ENCODE data around the gene RGS3.
"Not testable (repeated sequence)": the region's sequence is repeated elsewhere in the genome, so short reads cannot be mapped to it uniquely, and the experiment has no call there.

The RGS3 gene

DNA sequence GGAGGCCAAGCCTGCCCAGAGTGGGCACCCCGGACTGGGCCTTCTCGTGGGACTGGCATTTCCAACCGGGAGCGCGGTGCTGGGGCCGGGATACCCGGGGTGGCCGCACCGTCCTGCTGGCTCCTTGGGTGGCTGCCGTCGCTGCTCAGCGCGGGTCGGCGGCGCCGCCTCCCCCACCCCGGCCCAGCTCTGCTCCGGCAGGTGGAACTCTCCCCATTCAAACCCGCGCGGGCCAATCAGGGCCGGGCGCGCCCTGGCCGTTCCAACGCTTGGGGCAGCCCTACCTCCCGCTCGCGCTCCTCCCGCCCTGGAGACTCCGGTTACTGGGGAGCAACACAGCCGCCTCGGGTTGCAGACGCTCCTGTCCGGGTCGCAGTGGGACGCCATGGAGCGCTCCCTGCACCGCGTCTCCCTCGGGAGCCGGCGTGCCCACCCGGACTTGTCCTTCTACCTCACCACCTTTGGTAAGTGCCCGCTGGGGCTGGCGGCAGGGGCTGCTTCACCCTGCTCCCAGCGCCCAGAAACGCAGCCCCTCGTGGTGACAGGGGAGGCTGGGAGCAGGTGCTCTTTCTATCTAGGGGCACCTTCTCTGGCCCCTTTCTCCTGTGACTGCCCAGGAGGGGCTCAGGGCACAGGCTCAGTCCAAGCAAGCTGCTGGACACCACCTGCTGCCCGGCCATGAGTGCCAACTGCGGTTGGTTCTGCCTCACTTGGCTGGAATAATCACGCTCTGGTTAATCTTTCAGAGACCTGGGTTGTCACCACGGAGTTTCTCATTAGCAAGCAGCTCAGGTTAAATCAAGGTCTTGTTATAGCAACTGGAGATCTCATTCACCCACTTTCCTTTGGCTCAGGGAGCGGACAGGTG lies at the start of gene RGS3:
Gene RGS3 (plus strand): TSS at position 310 of the 868 bp plus-strand sequence. CDS start 76 bp downstream, at position 386.
- no peak for FAIRE-seq

DNA sequence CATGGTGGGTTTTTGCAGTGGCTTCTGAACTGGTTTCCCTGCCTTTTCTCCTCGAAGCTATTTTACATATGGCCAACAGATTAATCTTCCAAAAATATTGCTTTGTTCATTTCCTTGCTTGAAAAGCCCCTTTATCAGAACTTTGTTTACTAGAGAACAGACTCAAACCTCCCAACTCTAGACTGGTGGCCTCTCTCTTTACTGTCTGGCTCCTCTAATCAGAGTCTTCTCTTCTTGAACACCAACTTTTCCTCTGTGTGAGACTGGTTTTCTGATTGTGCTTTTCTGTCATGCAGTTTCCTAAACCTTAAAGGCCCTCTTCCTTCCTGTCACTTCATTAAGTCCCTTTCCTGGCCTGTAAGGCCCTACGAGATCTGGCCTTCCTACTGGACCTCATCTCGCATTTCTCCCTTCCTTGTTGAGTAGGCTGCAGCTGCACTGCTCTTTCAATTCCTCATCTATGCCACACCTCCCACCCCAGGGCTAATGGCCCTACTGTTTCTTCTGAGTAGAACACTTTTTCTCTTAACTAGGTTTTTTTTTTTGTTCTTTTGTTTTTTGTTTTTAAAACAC lies 47.3 kb upstream of the RGS3 start:
- no peak for FAIRE-seq

DNA sequence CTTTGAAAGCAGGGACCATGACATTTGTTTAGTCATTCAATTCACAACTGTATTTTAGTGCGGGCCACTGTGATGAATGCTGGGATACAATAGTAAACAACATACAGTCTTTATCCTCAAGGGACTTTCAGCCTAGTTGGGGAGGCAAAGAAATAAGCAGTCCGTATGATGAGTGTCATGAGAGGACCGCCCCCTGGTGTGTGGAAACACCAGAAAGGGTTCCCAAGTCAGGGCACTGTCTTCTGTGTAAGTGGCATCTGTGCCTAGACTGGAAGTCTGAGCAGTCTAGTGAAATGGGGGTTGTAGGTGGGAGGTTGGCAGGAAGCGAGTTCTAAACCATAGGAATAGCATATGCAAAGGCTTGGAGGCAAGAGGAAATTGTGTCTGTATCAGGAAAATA lies 46.2 kb upstream of the RGS3 start:
- no peak for FAIRE-seq

DNA sequence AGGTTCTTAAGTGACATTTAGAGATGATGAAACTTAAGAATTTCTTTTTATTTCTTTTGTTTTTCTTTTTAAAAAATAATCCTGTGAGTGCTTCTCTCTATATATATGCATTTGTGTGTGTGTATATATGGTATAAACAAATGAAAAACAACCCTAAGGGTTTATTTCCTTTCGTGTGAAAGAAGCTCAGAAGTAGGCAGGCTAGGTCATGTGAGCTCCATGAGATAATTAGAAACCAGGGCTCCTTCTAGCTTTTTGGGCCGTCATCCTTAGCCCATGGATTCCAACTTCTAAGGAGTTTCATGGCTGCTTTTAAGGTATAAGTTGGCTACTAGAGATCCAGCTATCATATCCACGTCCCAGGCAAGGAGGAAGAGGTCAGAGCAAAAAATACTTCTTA lies 41.8 kb upstream of the RGS3 start:
- no peak for FAIRE-seq

DNA sequence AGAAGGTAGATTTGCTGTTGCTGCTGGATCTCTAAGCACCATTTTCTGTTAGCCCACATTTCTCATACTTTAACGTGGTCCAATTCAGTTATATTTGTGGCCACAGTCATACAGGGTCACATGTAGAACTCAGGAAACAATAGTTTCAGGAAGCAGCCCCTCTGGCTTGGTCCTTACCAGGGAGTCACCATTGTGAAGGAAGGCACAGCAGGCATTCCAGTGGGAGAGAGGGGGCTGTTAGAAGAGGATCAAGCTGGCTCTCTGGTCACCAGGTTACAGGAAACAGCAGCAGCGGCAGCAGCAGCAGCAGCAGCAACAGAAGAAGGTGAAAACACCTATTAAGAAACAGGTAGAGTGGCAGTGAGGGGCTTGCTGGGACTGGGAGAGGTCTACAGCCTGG lies 38.5 kb upstream of the RGS3 start:
- FAIRE-seq: no peak

DNA sequence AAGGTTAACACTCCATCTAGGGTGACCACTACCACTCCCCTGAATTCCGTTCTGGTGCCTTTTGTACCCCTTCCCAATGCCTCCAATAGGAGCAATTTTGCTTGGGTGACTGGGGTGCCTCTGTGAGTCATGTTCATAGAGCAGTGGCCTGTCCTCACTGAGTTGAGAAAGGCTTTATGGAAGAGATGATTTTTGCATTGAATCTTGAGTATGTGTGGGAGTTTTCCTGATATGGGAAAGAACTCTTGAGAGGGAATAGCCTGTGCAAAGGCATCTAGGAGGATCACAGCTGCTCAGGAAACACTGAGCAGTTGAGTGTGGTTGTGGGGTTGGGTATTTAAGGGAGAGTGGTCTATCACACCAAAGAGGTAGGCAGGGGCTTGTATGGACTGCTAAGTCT lies 36.8 kb upstream of the RGS3 start:
- FAIRE-seq: no peak

DNA sequence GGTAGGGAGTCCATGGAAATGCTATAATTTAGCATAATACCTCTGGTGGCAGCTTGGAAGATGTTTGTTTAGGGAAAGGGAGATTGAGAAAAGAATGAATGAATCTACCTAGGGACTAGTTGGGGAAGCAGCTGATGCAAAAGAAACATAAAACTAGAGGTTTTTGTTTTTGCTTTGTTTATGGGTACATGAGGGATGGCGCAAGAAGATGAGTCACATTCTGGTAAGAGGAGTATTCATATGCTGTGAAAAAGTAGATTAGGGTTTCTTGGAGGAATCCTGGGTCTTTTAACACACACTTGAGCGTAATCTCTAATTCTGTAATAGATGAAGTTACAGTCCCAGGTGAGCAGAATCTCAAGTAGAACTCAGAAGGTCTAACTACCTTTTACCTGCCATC lies 35.9 kb upstream of the RGS3 start:
- FAIRE-seq: no peak

DNA sequence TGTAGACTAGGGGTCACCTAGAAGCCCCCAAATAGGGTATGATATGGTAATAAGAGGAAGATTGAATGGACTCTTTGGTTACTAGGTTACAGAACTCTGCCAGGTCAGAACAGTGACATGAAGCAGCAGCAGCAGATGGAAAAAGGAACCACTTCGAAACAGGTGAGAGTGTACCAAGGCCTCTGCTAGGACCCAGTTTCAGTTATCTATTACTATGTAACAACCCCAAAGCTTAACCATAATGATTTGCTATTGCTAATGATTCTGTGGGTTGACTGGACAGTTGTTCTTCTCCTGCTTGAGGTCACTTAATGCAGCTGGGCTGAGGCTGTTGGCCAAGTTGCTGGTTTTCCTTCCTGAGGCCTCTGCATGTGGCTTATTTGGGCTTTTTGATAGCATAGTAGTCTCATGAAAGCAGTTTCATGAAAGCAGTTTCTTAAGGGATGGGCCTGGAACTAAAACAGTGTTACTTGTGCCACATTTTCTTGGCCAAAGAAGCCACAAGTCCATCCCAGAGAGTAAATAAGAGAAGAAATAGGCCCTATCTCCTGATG lies 35.4 kb upstream of the RGS3 start:
- no peak for FAIRE-seq

DNA sequence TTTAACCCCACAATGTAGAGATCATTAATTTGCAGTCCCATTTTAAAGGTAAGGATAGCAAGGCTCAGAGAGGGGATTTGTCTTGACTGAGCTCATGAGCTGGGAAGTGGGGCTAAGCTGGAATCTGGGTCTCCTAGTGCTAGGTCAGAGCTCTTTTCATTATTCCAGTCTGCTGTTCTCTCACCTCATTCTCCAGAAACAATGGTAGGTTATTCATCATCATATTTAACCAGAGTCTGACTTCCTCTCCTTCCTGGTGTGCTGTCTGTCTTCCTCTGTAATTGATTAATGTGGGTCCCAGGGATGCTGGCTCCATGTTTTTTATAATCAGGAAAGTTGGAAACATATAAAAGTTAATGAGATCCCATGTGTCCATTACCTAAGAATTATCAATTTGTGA lies 32.3 kb upstream of the RGS3 start:
- FAIRE-seq: no peak

DNA sequence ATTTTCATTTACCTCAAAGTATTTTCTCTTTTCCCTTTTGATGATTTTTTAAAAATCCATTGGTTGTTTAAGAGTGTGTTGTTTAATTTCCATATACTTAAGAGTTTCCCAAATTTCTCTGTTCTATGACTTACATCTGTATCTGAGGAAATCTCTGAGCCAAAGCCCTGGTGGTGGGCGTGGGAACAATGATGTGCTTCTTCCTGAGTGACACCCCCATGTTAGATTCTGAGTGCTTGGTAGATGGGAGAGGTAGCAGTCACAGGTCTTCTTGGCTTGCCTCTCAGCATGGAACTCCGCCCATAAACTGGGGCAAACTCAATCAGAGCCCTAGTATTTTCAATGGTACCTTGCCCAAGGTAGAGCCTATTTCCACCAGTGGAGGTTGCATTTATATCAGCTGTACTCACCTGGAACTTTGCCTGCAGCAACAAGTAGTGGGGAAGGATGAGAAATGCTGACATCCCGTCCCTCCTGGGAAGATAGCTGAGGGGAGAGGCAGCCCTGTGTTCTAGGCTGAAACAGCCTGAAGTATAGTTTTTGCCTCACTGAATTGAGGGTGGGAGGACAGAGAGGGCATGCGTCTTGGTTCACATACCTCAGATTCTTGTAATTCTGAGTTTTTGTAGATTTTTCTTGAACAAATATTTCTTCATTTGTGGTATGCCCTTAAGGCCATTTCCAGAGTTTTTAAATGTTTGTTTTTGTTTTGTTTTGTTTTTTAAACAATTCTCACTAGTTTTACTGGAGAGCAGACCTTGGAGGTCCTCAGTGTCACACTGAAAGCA lies 26.6 kb upstream of the RGS3 start:
- no peak for FAIRE-seq

DNA sequence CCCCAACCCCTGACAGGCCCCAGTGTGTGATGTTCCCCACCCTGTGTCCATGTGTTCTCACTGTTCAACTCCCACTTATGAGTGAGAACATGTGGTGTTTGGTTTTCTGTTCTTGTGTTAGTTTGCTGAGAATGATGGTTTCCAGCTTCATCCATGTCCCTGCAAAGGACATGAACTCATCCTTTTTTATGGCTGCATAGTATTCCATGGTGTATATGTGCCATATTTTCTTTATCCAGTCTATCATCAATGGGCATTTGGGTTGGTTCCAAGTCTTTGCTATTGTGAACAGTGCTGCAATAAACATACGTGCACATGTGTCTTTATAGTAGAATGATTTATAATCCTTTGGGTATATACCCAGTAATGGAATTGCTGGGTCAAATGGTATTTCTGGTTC lies 25.8 kb upstream of the RGS3 start:
- FAIRE-seq: not testable (repeated sequence)

DNA sequence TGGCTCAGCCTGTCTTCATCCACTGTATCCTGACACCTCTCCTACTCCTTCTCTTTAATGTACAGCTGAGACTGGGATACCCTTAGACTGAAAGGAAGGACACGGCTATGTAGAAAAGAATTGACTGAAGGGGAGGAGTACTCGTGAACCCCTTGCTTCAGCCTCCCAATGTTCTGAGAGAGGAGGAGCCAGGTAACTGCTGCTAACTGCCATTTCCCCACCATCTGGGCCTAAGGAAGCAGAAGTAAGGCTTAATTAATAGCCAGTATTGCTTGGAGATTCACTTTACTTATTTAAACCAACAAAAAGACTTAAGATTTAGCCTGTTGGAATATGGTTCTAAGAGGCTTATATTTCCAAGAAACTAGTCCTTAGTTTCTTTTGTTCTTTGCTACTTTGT lies 18.8 kb upstream of the RGS3 start:
- no peak for FAIRE-seq

DNA sequence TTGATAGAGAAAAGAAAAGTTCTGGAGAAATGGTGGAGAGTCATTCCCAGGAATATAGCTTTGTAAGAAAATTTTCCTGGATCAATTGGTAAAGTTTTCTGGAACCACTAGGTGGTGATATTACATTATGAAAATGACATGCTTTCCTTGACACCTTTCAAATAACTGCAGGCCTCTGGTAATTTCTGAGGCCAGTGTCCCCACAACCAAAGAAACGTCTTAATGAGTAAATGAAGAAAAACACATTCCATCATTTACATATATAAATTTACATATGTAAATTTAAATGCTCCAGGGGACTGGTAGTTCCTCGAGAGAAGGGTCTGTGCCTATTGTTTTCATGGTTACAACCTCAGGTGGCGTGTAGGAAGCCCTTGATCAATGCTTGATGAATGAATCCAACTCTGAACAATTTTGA lies 17.2 kb upstream of the RGS3 start:
- peak; percentile 96 for FAIRE-seq

DNA sequence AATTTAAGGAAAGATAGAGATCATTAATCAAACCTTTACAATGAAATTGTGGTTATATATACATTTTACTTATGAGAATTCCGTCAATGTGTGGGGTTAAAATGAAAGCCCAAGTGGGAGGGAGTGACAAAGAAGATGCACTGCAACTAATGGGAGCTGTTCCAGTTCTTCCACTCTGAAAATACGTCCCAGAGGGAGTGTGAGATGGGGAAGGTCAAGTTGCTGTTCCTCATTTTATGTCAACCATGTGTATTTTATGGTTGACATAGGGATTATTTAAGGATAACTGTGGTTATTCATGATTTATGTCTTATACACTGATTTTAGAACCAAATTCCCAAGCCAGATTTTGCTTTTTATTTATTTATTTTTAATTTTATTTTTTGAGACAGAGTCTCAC lies 14.2 kb upstream of the RGS3 start:
- FAIRE-seq: no peak

DNA sequence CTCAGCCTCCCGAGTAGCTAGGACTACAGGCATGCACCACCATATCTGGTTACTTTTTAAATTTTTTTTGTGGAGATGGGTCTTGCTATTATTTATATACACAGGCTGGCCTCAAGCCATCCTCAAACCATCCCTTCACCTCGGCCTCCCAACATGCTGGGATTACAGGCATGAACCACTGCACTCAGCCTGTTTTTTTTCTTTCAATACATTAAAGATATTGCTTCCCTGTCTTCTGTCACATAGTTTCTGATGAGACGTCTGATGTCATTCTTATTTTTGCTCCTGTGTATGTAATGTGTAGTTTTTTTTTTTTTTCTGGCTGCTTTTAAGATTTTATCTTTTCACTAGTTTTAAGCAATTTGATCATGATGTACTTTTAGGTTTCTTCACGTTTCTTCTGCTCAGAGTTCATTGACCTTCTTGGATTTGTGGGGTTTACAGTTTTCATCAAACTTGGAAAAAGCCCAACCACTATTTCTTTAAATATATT lies 11.4 kb upstream of the RGS3 start:
- no peak for FAIRE-seq

DNA sequence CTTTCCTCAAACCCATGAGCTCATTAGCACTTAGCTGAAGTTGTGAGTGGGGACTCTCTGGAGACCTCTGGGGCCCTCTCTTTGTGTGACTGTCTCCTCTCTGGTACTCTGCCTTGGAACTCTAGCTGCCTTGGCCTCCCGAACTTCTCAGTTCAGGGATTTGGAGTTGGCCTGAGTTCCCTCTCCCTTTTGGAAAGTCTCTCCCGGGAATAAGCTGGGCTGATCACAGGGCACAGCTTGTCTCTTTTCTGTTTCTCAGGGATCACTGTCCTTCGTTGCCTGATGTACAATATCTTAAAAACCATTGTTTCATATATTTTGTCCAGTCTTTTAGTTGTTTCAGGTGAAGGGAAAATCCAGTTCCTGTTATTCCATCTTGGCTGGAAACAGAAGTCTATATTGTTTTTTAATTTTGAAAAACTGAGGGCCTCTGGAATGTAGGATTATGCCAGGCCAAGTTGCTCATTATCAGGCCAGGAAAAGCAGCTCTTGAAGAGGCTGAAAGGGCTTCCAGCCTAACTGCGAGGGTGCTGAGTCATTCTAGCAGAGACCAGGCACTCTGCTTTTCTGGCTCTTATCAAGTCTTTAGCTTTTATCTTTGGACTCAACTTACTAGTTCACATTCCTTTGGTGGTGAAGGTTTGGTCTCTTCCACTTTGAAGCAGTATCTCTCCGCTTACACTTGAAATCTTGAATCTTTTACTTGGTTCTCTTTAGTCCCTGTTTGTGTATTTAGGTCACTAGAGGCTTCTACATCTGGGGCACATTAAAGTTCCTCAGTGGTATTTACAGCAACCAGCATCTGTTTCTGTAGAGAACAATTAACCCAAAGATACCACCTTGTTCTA lies 8.4 kb upstream of the RGS3 start:
- FAIRE-seq: no peak

DNA sequence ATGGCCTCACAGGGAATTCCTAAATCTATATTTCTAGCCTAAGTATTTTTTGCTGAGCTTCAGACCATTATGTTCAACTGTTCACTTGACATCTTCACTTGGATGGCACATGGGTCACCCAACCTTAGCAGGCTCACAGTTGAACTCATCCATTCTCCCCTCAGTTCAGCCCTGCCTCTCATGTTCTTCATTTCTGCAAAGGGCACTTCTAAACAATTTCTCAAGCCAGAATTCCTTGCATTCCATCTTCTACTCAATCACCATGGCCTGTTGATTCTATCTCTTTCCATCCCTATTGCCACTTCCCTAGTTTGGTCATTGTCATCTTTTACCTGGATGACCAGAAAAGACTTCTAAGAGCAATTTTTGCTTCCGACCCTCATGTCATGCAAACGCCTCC lies 7.3 kb upstream of the RGS3 start:
- no peak for FAIRE-seq

DNA sequence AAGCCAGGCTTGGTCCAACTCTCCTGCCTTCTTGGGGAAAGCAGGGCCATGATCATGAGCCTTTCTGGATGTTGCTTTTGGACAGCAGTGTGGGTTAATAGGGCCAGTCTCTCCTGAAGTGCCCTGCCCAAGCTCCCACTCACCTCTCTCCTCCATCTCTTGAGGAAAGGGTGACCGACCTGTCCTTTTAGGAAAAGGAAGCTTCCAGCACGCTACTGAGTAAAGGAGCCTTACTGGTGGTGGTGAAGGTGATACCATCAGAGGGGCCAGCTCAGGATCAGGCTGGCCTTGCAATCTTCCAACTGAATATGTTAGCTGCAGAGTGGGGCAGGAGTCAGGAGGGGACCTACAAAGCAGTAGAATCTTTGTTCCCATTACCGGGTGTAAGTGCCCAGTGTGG lies 2.2 kb upstream of the RGS3 start:
- no peak for FAIRE-seq

DNA sequence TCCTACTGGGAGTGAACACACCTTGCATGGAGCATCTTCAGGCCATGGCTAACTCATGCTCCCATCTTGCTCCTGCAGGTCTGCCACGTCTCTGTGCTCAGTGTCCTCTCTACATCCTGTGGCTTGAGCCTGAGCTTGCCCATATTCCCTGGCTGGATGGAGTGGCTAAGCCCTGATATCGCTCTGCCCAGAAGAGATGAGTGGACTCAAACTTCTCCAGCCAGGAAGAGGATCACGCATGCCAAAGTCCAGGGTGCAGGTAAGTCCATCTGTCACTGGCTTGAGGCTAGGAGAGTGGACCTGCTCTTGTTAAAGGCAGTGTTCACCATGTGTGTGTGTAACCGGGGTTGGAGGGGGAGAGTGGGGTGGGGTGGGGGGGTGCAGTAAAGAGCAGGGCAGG lies 1.6 kb upstream of the RGS3 start:
- no peak for FAIRE-seq

DNA sequence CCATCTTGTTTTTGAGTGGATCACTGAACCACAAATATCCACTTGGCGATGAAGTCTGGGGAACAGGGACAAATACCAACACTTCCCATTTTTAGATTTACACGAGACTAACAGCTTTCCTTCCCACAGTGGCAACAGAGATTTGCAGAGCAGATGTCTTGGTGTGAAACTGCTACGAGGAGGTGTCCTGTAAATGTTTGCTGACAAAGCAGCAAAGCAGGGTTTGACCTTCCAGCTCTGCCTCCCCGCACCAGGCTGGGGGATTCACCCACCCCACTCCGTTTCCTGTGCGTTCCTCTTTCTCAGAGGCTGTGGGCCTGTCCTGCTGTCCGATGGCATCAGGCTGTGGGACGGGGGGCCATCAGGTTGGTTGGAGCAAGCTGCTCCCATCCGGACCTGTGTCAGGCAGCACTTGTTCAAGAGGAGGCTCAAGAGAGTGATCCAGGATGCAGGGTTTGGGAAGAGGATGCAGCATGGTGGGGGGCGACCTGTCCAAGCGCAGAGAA lies 693 bp upstream of the RGS3 start:
- no peak for FAIRE-seq

DNA sequence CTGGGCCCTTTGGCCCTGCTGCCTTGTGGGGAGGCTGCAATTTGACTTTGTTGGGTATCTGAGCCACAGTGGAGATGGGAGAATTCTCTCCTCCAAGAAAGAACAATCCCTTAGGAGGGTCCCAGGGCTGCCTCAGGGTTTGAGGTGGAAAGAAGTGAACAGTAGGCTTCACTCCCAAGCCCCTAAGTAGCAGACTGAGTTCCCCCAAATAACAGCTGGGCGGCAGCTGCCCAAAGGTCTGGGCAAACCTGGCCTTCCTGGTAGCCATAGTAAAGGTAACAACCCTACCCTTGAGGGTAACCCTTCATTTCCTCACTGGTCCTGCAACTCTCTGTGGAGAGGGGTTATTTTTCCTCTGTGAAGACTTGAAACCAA lies 746 bp downstream of the RGS3 start:
- FAIRE-seq: no peak

DNA sequence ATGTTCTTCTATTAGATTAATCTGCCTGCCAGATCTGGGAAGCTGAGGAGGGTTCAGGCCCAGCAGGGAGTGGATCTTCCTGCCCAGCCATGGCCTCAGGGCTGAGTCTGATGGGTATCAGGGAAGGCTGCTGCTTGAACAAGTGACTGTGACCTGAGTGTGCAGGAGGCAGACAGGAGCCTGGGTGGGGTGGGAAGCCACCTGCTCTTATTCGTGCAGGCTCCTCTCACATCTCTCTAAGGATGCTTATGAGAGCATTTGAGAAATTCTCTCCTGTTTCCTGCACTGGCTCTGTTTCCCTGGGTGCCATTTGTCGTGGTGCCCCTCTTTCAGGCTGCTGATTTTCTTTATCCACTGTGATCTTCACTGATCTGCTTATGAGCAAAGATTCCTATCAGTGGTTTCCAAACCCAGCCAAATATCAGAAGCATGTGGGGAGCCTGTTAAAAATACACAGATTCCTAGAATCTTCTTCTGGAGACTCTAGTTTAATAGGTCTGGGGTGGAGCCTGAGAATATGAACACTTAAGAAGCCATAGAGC lies 2.1 kb downstream of the RGS3 start:
- no peak for FAIRE-seq
